Stomach (tissue), 4 donors: ENCODE data around the gene KRT4.

Source experiments
- CTCF ChIP-seq, 7 experiments: fragments of 450-650 bp in 4 of 7; fragments of 200-600 bp in 3 of 7; sonication (generic) in 3 of 7; IDR thresholded peaks; one replicate each; pipeline ENCODE4 v1.5.1; 2016 to 2019; ENCODE audit warnings: antibody characterized with exemption in 7 of 7, control low read depth in 2 of 7, mild to moderate bottlenecking in 1 of 7
- EP300 ChIP-seq: sonication (generic); formaldehyde crosslinking; IDR thresholded peaks from one replicate; pipeline ENCODE4 v1.6.1; 2017; ENCODE audit warnings: antibody characterized with exemption

- no peak for TF ChIP-seq CTCF (IDR thresholded peaks at IDR 0.05)
- TF ChIP-seq EP300 = no peak
These were observed 41.7 kb downstream of the KRT4 start for GRCh38 chr12:52772188-52772587.
